GM21515 (cell line): ENCODE measurements around the gene SIX5.

ENCODE experiments used
- ATAC-seq: cut with Tn5 transposase; IDR thresholded peaks from one replicate; pipeline ENCODE4 v1.9.1; 2021; ENCODE audit not compliant: unreplicated experiment

The SIX5 gene

DNA sequence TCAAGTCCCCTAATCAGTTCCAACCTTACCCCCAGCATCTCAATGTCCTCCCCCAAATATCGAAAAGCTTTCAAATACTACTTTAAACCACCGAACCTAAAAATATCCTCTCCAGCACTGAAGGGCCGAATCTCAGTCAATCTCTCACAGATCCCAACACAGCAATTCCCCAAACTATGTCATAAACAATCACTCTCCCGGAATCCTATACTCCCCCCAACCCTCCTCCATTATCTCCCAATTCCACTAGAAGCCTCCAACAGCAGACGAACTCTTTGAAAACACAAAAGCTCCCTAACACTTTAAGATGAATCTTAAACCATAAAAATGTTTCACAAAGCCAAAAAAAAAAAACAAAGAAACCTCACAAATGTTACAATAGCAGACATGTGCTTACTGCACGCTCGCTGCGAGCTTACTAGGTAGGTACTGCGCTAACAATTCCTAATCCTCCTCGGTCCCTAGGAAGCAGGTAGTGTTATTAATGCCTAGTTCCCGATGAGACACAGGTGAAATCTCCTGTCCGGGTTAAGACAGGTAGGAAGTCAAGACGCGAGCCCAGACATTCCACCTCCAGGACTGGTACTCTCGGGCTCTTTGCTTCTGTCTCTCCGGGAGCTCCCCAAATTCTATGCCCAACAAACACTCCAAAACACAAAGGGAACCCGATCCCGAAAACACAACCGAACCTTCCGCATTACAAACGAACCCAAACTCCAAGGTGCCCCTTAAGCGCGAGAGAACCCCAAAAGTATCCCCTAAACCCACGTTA, 52.5 kb downstream of the SIX5 start:
- ATAC-seq, result no peak

- ATAC-seq, result no peak
Measured at GRCh38 chr19:45715139-45715538, 53.9 kb downstream of the SIX5 start.
